ENCODE data around the gene COPZ1.
"Not testable (repeated sequence)": the region's sequence is repeated elsewhere in the genome, so short reads cannot be mapped to it uniquely, and the experiment has no call there.

The COPZ1 gene

GRCh38 chr12:54337280-54337842 is 12.4 kb downstream of the COPZ1 start:
- DNase-seq, result no peak

GRCh38 chr12:54337854-54338650 is 13.1 kb downstream of the COPZ1 start:
- DNase-seq, result no peak

GRCh38 chr12:54338698-54339296 is 13.9 kb downstream of the COPZ1 start:
- no peak for DNase-seq

GRCh38 chr12:54340846-54341245 is 15.9 kb downstream of the COPZ1 start:
- no peak for DNase-seq

GRCh38 chr12:54341378-54342300 is 16.7 kb downstream of the COPZ1 start:
- peak; percentile 32 for DNase-seq

GRCh38 chr12:54349036-54349435 is 24.1 kb downstream of the COPZ1 start:
- no peak for DNase-seq

GRCh38 chr12:54349679-54350078 is 24.7 kb downstream of the COPZ1 start:
- no peak for DNase-seq

GRCh38 chr12:54350743-54351142 is 25.8 kb downstream of the COPZ1 start:
- DNase-seq, result no peak

GRCh38 chr12:54351341-54351740 is 26.4 kb downstream of the COPZ1 start:
- no peak for DNase-seq

- DNase-seq, result peak; percentile 86
These were observed 27.1 kb downstream of the COPZ1 start for GRCh38 chr12:54352022-54352531.

- peak; percentile 91 for DNase-seq
These were observed 28.3 kb downstream of the COPZ1 start for GRCh38 chr12:54352891-54353874.

- DNase-seq, result not testable (repeated sequence)
These were observed 29.3 kb downstream of the COPZ1 start for GRCh38 chr12:54354271-54354670.

- DNase-seq, result no peak
These were observed 30.3 kb downstream of the COPZ1 start for GRCh38 chr12:54355104-54355815.

GRCh38 chr12:54356228-54356627 is 31.3 kb downstream of the COPZ1 start:
- DNase-seq, result no peak

GRCh38 chr12:54356951-54357356 is 32.0 kb downstream of the COPZ1 start:
- DNase-seq, result no peak

GRCh38 chr12:54357506-54358190 is 32.7 kb downstream of the COPZ1 start:
- no peak for DNase-seq

GRCh38 chr12:54358191-54358944 is 33.4 kb downstream of the COPZ1 start:
- peak; percentile 49 for DNase-seq

- peak; percentile 98 for DNase-seq
These were observed 34.2 kb downstream of the COPZ1 start for GRCh38 chr12:54358945-54359761.
